OCI-LY1 (cell line): Measurements from ENCODE around the gene CD47.
A peak's percentile ranks its signal among the peaks of the same experiment; 100 is the strongest.

Source experiments
- H2AFZ ChIP-seq: fragments of 200-600 bp; sonication (generic), shearing (Covaris generic); 2 replicates; pipeline ENCODE4 v1.6.0; 2014; ENCODE audit warnings: antibody characterized with exemption, mild to moderate bottlenecking, low read length
- H3F3A ChIP-seq: fragments of 200-600 bp; sonication (generic), shearing (Covaris generic); 2 replicates; pipeline ENCODE4 v1.6.0; 2014; ENCODE audit warnings: mild to moderate bottlenecking, antibody characterized with exemption, low read length, moderate library complexity; ENCODE audit not compliant: insufficient read depth
- H3K27ac ChIP-seq: fragments of 200-600 bp; sonication (generic); 2 replicates; pipeline ENCODE4 v1.5.1; 2014; ENCODE audit warnings: low read length, mixed run types, mild to moderate bottlenecking, low read depth; ENCODE audit not compliant: poor library complexity, severe bottlenecking
- H3K27me3 ChIP-seq: fragments of 200-600 bp; sonication (generic); 2 replicates; pipeline ENCODE4 v1.6.0; 2014; ENCODE audit warnings: antibody characterized with exemption, mild to moderate bottlenecking, low read length, moderate library complexity; ENCODE audit not compliant: insufficient read depth
- H3K36me3 ChIP-seq: fragments of 200-600 bp; sonication (generic); 2 replicates; pipeline ENCODE4 v1.6.1; 2014; ENCODE audit warnings: mild to moderate bottlenecking, antibody characterized with exemption, low read length, moderate library complexity, mixed read lengths; ENCODE audit not compliant: insufficient read depth
- H3K4me1 ChIP-seq: fragments of 200-600 bp; sonication (generic); 2 replicates; pipeline ENCODE4 v1.5.1; 2014; ENCODE audit warnings: mild to moderate bottlenecking, low read length, moderate library complexity; ENCODE audit not compliant: insufficient read depth, severe bottlenecking
- H3K4me2 ChIP-seq: fragments of 200-600 bp; sonication (generic), shearing (Covaris generic); 2 replicates; pipeline ENCODE4 v1.6.1; 2014; ENCODE audit warnings: low read length
- H3K4me3 ChIP-seq: fragments of 200-600 bp; sonication (generic); 2 replicates; pipeline ENCODE4 v1.5.1; 2014; ENCODE audit warnings: low read length, low read depth, mild to moderate bottlenecking, mixed read lengths; ENCODE audit not compliant: poor library complexity, severe bottlenecking
- H3K79me2 ChIP-seq: fragments of 200-600 bp; shearing (Covaris generic); 2 replicates; pipeline ENCODE4 v1.6.1; 2016; ENCODE audit warnings: mixed run types, low read length, mixed read lengths; ENCODE audit not compliant: insufficient read depth
- H3K9ac ChIP-seq: fragments of 200-600 bp; sonication (generic), shearing (Covaris generic); 2 replicates; pipeline ENCODE4 v1.6.1; 2014; ENCODE audit warnings: mild to moderate bottlenecking, low read length, mixed read lengths
- H3K9me2 ChIP-seq: fragments of 200-600 bp; sonication (generic), shearing (Covaris generic); 2 replicates; pipeline ENCODE4 v1.6.1; 2014; ENCODE audit warnings: low read depth, mild to moderate bottlenecking, low read length, mixed read lengths
- H3K9me3 ChIP-seq: fragments of 200-600 bp; shearing (Covaris generic); 2 replicates; pipeline ENCODE4 v1.6.1; 2014; ENCODE audit warnings: low read length, mixed read lengths
- H4K20me1 ChIP-seq: fragments of 200-600 bp; sonication (generic), shearing (Covaris generic); 2 replicates; pipeline ENCODE4 v1.6.0; 2016; ENCODE audit warnings: mild to moderate bottlenecking, low read length; ENCODE audit not compliant: insufficient read depth
- CTCF ChIP-seq: fragments of 200-600 bp; sonication (generic), shearing (Covaris generic); IDR thresholded peaks from 2 replicates; pipeline ENCODE4 v1.5.1; 2017; ENCODE audit warnings: mild to moderate bottlenecking, antibody characterized with exemption, low read length, moderate library complexity, mixed read lengths
- EZH2 ChIP-seq: fragments of 200-600 bp; sonication (generic), shearing (Covaris generic); IDR thresholded peaks from 2 replicates; pipeline ENCODE4 v1.8.0; 2017; ENCODE audit warnings: borderline replicate concordance, mixed run types, mild to moderate bottlenecking, antibody characterized with exemption, low read length, moderate library complexity, mixed read lengths

Gene CD47

GRCh38 chr3:108092501-108092900 lies 1.7 kb upstream of the CD47 start:
- Histone ChIP-seq H3K9ac (no peak overlapping the region), H3K4me2 (no peak overlapping the region)

DNA sequence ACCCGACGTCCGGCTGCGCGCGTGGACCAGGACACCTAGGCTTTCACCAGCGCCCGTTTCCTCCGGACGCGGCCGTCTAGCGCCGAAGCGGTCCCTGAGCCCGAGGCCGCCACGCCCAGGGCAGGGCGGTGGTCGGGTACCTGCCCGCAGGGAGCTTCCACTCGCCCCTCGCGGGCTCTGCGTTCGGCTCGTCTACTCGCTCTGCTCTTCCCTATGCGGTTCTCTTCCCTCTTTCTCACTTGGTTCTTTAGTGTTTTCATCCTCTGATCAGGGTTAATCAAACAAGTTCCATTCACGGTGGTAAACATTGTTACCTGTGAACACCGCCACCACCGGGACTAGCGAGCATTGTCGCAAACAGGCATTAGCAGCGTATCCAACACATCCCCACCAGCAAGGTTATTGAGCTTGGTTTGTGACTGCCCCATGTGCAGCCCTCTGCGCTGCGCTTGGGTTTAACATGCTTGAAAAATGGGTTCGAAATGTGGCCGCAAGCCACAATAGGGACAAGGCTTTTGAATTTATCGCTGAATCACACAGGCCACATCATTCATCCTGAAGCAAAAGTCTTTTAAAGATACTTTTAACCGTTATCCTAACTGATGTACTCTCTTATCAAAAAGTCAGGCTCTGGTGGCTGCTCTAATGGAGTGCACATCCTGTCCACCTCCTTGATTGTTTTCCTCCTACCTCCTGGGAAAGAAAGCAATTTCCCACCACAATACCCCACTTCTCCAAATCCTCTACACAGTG lies 843 bp upstream of the CD47 start:
- H3K27me3 ChIP-seq = no peaks in the 10 kb centered on the region
- H3K79me2 ChIP-seq = peaks cover 37% of the 10 kb centered on the region
- H3K9ac ChIP-seq = peak overlapping the region; percentile 91
- peak overlapping the region; percentile 89 for H3K4me2 ChIP-seq
- peaks cover 4% of the 10 kb centered on the region; the same call in 1 of the 2 replicates for H3K36me3 ChIP-seq
- no peak overlapping the region for H2AFZ ChIP-seq
- H3K4me3 ChIP-seq = peak overlapping the region; percentile 92
- no peaks in the 10 kb centered on the region for H3K9me2 ChIP-seq
- H4K20me1 ChIP-seq = no peaks in the 10 kb centered on the region
- no peaks in the 10 kb centered on the region for H3K9me3 ChIP-seq
- TF ChIP-seq EZH2 (no peak), CTCF (no peak)
- H3K4me1 ChIP-seq = peaks cover 30% of the 10 kb centered on the region
- H3F3A ChIP-seq = no peaks in the 10 kb centered on the region
- no peak overlapping the region for H3K27ac ChIP-seq

More at GRCh38 chr3:108092501-108092900, 1.7 kb upstream of the CD47 start:
- no peaks in the 10 kb centered on the region for H3F3A ChIP-seq
- H3K4me3 ChIP-seq = no peak overlapping the region
- H3K27me3 ChIP-seq = no peaks in the 10 kb centered on the region
- H3K79me2 ChIP-seq = peaks cover 29% of the 10 kb centered on the region
- TF ChIP-seq CTCF (no peak), EZH2 (no peak)
- H3K9me3 ChIP-seq = no peaks in the 10 kb centered on the region
- no peak overlapping the region for H2AFZ ChIP-seq
- H3K27ac ChIP-seq = no peak overlapping the region
- H3K36me3 ChIP-seq = no peaks in the 10 kb centered on the region
- peaks cover 22% of the 10 kb centered on the region for H3K4me1 ChIP-seq
- H4K20me1 ChIP-seq = no peaks in the 10 kb centered on the region
- H3K9me2 ChIP-seq = no peaks in the 10 kb centered on the region

GRCh38 chr3:108090049-108090700 lies 656 bp downstream of the CD47 start:
- peak overlapping the region; percentile 91 for H3K9ac ChIP-seq
- peak overlapping the region; percentile 92 for H3K4me3 ChIP-seq
- H3K27ac ChIP-seq = peak overlapping the region; percentile 71
- peaks cover 16% of the 10 kb centered on the region; the same call in 1 of the 2 replicates for H3K36me3 ChIP-seq
- H3K27me3 ChIP-seq = no peaks in the 10 kb centered on the region
- H2AFZ ChIP-seq = no peak overlapping the region
- no peaks in the 10 kb centered on the region for H3F3A ChIP-seq
- no peak for TF ChIP-seq EZH2
- TF ChIP-seq CTCF = no peak
- H3K4me1 ChIP-seq = peaks cover 41% of the 10 kb centered on the region
- no peaks in the 10 kb centered on the region for H3K9me2 ChIP-seq
- H3K9me3 ChIP-seq = no peaks in the 10 kb centered on the region
- H3K79me2 ChIP-seq = peaks cover 52% of the 10 kb centered on the region
- peak overlapping the region; percentile 89 for H3K4me2 ChIP-seq
- no peaks in the 10 kb centered on the region for H4K20me1 ChIP-seq
